GM12872 (cell line): ENCODE measurements around the gene DHX29.
A peak's percentile ranks its signal among the peaks of the same experiment; 100 is the strongest.

Source experiments
- TF ChIP-seq, protein P1 (sequence below): IDR thresholded peaks from 3 replicates; pipeline ENCODE4 v1.5.1; 2011; ENCODE audit warnings: low read depth, mild to moderate bottlenecking, low read length, moderate library complexity; ENCODE audit not compliant: insufficient read depth

DHX29 gene

DNA sequence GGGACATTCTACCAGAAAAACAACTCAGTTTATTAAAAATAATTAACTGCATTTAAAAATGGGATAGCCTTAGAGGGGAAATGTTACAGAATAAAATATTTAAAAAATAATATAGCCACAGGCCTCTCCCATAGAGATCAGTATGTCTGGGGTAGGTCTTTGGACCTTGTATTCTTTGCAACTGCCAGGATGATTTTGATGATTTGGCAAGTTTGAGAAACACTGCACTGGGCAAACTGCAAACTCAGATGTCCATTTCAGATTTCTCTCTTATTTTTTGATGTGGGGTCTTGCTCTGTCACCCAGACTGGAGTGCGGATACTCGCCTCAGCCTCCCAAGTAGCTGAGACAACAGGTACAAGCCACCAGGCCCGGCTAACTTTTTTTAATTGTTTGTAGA is 49.2 kb downstream of the DHX29 start:
- TF ChIP-seq, protein P1, sequence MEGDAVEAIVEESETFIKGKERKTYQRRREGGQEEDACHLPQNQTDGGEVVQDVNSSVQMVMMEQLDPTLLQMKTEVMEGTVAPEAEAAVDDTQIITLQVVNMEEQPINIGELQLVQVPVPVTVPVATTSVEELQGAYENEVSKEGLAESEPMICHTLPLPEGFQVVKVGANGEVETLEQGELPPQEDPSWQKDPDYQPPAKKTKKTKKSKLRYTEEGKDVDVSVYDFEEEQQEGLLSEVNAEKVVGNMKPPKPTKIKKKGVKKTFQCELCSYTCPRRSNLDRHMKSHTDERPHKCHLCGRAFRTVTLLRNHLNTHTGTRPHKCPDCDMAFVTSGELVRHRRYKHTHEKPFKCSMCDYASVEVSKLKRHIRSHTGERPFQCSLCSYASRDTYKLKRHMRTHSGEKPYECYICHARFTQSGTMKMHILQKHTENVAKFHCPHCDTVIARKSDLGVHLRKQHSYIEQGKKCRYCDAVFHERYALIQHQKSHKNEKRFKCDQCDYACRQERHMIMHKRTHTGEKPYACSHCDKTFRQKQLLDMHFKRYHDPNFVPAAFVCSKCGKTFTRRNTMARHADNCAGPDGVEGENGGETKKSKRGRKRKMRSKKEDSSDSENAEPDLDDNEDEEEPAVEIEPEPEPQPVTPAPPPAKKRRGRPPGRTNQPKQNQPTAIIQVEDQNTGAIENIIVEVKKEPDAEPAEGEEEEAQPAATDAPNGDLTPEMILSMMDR = no peak

DNA sequence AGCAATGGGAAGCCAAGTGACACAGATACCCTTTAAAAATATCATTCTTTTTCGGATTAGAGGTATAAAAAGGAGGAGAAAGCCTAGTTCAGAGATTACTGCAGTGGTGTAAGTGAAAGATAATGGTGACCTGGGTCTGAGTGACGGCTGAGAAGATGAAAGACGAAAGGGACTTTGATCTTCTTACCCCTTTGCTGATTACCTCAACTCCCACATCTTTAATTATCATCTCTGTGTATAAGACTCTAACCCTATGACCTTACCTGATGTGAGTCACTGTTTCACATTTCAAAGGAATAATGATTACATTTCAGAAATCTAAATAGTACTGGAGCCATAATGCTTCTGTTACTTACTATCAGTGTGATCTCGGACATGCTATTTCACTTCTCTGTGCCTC is 52.7 kb downstream of the DHX29 start:
- TF ChIP-seq, protein P1 = no peak

DNA sequence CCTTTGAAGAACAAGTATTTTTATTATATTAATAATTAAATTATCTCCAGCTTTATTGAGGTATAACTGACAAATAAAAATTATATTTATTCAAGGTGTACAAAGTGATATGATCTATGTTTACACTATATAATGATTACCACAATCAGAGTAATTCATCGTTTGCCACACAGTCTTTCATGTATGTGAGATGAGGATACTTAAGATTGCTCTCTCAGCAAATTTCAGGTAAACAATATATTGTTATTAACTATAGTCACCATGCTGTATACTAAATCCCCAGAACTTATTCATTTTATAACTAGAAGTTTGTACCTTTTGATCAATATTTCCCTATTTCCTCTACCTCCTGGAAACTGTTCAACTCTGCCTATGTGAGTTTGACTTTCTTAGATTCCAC is 57.4 kb downstream of the DHX29 start:
- TF ChIP-seq, protein P1 = no peak

DNA sequence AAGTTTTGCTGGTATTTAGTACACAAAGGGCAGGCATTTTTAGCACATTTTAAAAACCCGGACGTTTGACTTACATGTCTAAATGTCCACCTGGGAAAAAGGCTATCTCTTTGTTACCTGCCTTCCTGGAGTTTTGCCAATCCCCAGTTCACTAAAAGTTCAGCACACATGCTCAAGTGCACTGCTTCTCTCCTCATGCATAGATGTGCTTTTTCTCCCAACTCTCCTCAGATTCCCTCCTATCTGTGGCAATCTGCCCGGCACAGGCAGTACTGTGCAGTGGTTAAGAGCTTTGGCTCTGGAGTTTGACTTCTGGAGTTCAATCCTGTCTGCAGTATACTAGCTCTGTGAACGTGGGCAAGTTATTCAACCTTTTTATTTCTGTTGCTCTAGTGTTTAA is 65.7 kb downstream of the DHX29 start:
- TF ChIP-seq, protein P1 = no peak

DNA sequence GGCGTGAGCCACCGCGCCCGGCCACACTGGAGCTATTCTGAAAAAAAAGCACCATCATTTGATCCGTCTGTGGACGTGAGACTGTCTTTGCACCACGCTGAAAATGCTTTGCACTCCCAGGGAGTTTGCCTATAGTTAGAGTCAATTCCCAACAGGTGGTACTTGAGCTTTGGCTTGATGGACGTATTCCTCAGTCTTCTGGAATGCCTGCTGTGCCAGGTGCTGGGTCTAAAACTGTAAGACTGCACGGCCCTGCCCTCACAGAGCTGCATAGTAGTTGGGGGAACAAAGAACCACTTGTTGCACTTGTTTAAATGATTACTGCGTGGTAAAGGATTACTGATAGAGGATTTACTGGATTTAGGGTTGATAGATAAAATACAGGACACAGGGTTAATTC is 70.7 kb downstream of the DHX29 start:
- TF ChIP-seq, protein P1 = no peak

DNA sequence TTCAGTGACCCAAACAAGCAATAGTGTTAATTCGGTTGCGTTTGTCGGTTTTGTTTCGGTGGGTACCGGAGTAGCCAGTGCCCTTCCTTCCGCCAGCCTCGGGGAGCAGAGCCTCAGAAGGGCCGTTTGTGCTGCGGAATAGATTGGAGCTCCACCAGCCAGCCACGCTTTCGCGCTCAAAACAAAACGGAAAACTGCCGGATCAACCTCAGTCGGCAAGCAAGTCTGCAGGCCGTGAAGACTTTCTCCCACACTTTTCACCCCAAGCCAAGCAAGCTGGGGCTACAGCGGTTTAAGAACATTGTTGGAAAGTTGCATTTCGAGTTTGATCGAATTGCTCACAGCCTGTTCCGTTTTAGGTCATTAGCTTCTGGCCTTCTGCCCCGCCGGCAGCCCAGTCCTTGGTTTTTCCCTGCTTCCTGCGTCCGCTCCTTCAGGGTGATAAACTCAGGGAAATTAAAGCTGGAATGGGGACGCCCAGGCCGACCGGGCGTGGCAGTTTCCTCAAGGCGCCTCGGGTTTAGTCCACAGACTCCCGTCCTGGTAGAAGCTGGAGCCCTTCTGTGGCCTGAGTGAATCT is 73.3 kb downstream of the DHX29 start:
- TF ChIP-seq, protein P1 = no peak

DNA sequence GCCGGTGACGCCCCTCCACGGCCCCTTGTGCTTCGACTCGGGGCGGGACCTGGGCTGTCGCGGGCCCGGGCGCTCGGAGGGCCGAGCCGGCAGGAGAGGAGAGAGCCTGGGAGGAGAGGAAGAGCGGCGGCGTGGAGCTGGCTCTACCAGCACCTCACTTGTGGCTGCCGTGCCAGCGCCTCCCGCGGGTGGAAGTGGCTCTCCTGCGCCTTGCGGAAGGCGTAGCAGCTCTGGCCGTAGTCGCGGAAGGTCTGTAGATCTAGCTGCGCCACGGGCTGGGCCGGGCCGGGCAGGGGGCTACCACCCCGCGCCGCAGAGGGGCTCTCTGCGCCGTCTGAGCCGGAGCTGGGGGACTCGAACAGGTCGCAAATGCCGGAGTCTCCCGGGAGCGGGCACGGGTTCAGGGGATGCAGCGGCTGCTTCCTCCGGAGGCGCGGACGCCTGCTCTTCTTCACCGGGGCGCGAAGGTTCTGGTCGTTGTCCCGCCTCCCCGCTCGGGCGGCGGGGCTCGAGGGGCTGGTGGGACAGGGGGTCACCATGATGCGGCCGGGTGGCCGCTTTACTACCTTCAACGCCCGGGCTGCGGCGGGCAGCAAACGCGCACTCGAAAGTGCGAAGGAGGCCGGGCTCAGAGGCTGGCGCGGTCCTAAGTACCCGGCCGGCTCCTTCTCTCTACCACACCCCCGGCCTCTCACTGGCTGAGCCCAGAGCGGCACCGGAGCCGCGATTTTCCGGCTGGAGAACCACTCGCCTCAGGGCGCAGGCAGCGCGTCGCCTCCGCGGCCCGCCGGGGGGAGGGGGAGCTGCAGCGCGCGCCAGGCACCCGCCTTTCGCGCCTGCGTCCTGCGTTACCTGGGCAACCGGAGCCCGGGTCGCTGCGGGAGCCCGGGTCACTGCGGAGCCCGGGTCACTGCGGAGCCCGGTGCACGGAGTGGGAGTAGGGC is 74.2 kb downstream of the DHX29 start, which contains the start of gene CCNO:
TSS of gene CCNO (minus strand) at position 624 of the 944 bp plus-strand sequence. CDS start at position 539, 85 bp downstream.
- TF ChIP-seq, protein P1 = peak; percentile 26; the same call in 1 of the 3 replicates
